Bone marrow (tissue), 2 donors: ENCODE results near the gene PPTC7.
"Not testable (repeated sequence)": the region's sequence is repeated elsewhere in the genome, so short reads cannot be mapped to it uniquely, and the experiment has no call there.

Experiments
- DNase-seq, 2 donors: peaks; one replicate each; lab custom pipeline; 2025; lab: John Stamatoyannopoulos, UW

PPTC7 gene

GRCh38 chr12:110583137-110584059 lies at the start of gene PPTC7:
Gene PPTC7, minus strand, starts transcription at chr12:110583318. Its CDS starts 287 bp downstream, at chr12:110583031.
- peak; percentile 80 to 92 for DNase-seq

- no peak for DNase-seq
These were observed 44.5 kb upstream of the PPTC7 start for GRCh38 chr12:110627500-110628195.

GRCh38 chr12:110622582-110622981 lies 39.5 kb upstream of the PPTC7 start:
- no peak for DNase-seq

- DNase-seq: peak in 1 of 2 donors; percentile 14
These were observed 36.4 kb upstream of the PPTC7 start for GRCh38 chr12:110619534-110619953.

GRCh38 chr12:110616471-110617115 lies 33.5 kb upstream of the PPTC7 start:
- no peak for DNase-seq

- no peak for DNase-seq
These were observed 32.1 kb upstream of the PPTC7 start for GRCh38 chr12:110615171-110615570.

GRCh38 chr12:110613771-110614684 lies 30.9 kb upstream of the PPTC7 start, which contains the start of gene TCTN1:
Gene TCTN1, plus strand, starts transcription at chr12:110614129. Its CDS starts 54 bp downstream, at chr12:110614183.
- DNase-seq: peak; percentile 82 to 86

- no peak for DNase-seq
These were observed 30.1 kb upstream of the PPTC7 start for GRCh38 chr12:110613071-110613770.

GRCh38 chr12:110606253-110606611 lies 23.1 kb upstream of the PPTC7 start:
- DNase-seq: no peak

- DNase-seq: peak; percentile 10 to 47
These were observed 19.1 kb upstream of the PPTC7 start for GRCh38 chr12:110602085-110602814.

GRCh38 chr12:110600254-110600653 lies 17.1 kb upstream of the PPTC7 start:
- DNase-seq: peak in 1 of 2 donors; percentile 40

- no peak for DNase-seq
These were observed 16.2 kb upstream of the PPTC7 start for GRCh38 chr12:110599334-110599733.

- no peak for DNase-seq
These were observed 14.8 kb upstream of the PPTC7 start for GRCh38 chr12:110597885-110598284.

GRCh38 chr12:110592919-110593318 lies 9.8 kb upstream of the PPTC7 start:
- DNase-seq: not testable (repeated sequence)

GRCh38 chr12:110592078-110592477 lies 9.0 kb upstream of the PPTC7 start:
- no peak for DNase-seq

- no peak for DNase-seq
These were observed 8.4 kb upstream of the PPTC7 start for GRCh38 chr12:110591451-110592051.

GRCh38 chr12:110590806-110591326 lies 7.7 kb upstream of the PPTC7 start:
- DNase-seq: peak in 1 of 2 donors; percentile 97

GRCh38 chr12:110590059-110590458 lies 6.9 kb upstream of the PPTC7 start:
- DNase-seq: no peak

- DNase-seq: not testable (repeated sequence)
These were observed 4.0 kb upstream of the PPTC7 start for GRCh38 chr12:110587102-110587501.
